Germinal center (tissue), 1 donor: Measurements from ENCODE around the gene SLC47A1.
"Not testable (repeated sequence)": the region's sequence is repeated elsewhere in the genome, so short reads cannot be mapped to it uniquely, and the experiment has no call there.

Experiments
- DNase-seq: peaks from one replicate; pipeline ENCODE4 v3.0.0; 2012; ENCODE audit warnings: mixed read lengths, low spot score

The SLC47A1 gene

GRCh38 chr17:19533718-19534561 lies at the start of gene SLC47A1:
Gene SLC47A1 (plus strand): TSS chr17:19533854. CDS start chr17:19533940, 86 bp downstream.
- DNase-seq: peak; percentile 23

GRCh38 chr17:19485800-19486340 lies 47.8 kb upstream of the SLC47A1 start:
- DNase-seq: no peak

GRCh38 chr17:19486351-19487023 lies 47.2 kb upstream of the SLC47A1 start:
- DNase-seq: no peak

- no peak for DNase-seq
These were observed 46.5 kb upstream of the SLC47A1 start for GRCh38 chr17:19487024-19487600.

GRCh38 chr17:19492141-19492540 lies 41.5 kb upstream of the SLC47A1 start:
- no peak for DNase-seq

- DNase-seq: no peak
These were observed 38.5 kb upstream of the SLC47A1 start for GRCh38 chr17:19494961-19495806.

- DNase-seq: peak; percentile 30
These were observed 37.7 kb upstream of the SLC47A1 start for GRCh38 chr17:19495828-19496528.

GRCh38 chr17:19497624-19498023 lies 36.0 kb upstream of the SLC47A1 start:
- DNase-seq: no peak

- DNase-seq: no peak
These were observed 32.4 kb upstream of the SLC47A1 start for GRCh38 chr17:19501219-19501618.

GRCh38 chr17:19502517-19502916 lies 31.1 kb upstream of the SLC47A1 start:
- DNase-seq: no peak

- not testable (repeated sequence) for DNase-seq
These were observed 28.1 kb upstream of the SLC47A1 start for GRCh38 chr17:19505561-19505960.

GRCh38 chr17:19507775-19508576 lies 25.7 kb upstream of the SLC47A1 start:
- peak; percentile 63 for DNase-seq

GRCh38 chr17:19508577-19508867 lies 25.1 kb upstream of the SLC47A1 start:
- no peak for DNase-seq

- not testable (repeated sequence) for DNase-seq
These were observed 24.3 kb upstream of the SLC47A1 start for GRCh38 chr17:19509281-19509852.

- DNase-seq: no peak
These were observed 22.8 kb upstream of the SLC47A1 start for GRCh38 chr17:19510903-19511302.

GRCh38 chr17:19513897-19514488 lies 19.7 kb upstream of the SLC47A1 start:
- peak; percentile 45 for DNase-seq

GRCh38 chr17:19517699-19518098 lies 16.0 kb upstream of the SLC47A1 start:
- no peak for DNase-seq

GRCh38 chr17:19519388-19520291 lies 14.0 kb upstream of the SLC47A1 start:
- not testable (repeated sequence) for DNase-seq

GRCh38 chr17:19520641-19521040 lies 13.0 kb upstream of the SLC47A1 start:
- DNase-seq: no peak
